Measurements from ENCODE around the gene PIN1.
A peak's percentile ranks its signal among the peaks of the same experiment; 100 is the strongest.
"Not testable (repeated sequence)": the region's sequence is repeated elsewhere in the genome, so short reads cannot be mapped to it uniquely, and the experiment has no call there.

Gene PIN1

DNA sequence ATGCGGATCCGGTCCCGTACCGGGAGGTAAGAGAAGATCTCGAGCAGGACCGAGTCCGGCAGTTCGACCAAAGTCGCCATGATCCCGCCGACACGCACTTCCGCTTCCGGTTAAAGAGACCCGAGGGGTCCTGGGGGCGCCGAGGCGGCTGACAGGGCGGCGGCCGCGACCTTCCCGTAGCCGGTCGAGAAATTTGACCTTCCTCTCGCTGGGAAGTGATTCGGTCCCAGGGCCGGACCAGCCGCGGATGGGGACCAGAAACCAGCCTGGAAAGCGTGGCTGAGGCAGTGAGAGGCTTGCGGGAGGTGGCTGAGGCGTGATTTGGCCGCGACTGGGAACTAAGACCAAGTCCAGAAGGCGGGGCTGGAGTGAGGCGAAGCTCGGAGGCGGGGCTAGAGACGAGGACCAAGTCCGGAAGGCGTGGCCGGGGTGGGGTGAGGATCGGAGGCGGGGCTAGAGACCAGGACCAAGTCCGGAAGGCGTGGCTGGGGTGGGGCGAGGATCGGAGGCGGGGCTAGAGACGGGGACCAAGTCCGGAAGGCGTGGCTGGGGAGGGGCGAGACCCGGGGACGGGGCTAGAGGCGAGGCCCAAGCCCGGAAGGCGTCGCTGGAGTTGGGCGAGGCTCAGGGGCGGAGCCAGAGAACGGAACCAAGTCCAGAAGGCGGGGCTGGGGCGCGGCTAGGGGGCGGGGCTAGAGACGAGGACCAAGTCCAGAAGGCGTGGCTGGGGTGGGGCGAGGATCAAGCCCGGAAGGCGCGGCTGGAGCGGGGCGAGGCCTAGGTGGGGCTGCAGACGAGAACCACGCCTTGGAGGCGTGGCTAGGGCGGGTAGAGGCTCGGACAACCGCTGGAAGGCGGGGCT is 16.2 kb upstream of the PIN1 start, which contains the start of gene FBXL12:
FBXL12 (minus strand) TSS at position 346 of the 862 bp plus-strand sequence; CDS start at position 80, 266 bp downstream.
- peak; percentile 98 to 99 for DNase-seq

DNA sequence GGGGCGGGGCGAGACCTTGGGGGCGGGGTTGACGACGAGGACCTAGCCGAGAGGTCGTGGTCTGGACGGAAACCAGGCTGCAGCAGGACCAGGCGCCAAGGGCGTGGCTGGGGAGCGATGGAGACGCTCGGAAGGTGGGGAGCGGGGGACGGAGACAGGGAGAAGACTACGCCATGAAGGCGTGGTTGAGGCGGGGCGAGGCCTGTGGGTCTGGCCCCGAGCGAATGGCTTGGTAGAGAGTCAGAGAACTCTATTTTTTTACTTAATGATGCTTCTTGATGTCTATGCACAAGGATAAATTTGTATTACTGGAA is 15.6 kb upstream of the PIN1 start:
- no peak for DNase-seq

DNA sequence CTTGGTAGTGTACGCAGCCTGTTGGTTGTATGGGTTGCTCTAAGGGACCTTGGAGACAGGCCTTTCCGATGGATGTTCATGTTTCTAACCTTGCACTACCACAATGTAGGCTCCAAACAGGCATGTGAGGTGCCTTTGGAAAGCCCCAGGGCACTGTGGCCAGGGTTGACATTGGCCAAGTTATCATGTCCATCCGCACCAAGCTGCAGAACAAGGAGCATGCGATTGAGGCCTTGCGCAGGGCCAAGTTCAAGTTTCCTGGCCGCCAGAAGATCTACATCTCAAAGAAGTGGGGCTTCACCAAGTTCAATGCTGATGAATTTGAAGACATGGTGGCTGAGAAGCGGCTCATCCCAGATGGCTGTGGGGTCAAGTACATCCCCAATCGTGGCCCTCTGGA is 15.1 kb upstream of the PIN1 start:
- not testable (repeated sequence) for DNase-seq

DNA sequence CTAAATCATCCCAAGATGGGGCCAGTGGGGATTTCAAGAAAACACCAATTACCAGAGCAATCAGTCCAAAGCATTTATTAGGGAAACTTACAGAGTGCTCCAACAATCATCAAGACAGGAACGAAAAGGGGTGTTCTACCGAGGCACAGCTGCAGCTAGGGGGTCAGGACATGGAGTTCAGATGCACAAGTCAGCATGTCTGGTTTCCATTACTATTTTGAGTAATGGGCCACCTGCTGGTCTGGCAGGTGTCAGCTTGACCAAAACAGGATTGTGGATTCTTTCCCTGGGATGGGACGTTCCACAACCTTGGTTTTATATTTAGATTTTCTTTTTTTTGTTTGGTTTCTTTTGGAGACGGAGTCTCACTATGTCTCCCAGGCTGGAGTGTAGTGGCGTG is 11.3 kb upstream of the PIN1 start:
- no peak for DNase-seq

DNA sequence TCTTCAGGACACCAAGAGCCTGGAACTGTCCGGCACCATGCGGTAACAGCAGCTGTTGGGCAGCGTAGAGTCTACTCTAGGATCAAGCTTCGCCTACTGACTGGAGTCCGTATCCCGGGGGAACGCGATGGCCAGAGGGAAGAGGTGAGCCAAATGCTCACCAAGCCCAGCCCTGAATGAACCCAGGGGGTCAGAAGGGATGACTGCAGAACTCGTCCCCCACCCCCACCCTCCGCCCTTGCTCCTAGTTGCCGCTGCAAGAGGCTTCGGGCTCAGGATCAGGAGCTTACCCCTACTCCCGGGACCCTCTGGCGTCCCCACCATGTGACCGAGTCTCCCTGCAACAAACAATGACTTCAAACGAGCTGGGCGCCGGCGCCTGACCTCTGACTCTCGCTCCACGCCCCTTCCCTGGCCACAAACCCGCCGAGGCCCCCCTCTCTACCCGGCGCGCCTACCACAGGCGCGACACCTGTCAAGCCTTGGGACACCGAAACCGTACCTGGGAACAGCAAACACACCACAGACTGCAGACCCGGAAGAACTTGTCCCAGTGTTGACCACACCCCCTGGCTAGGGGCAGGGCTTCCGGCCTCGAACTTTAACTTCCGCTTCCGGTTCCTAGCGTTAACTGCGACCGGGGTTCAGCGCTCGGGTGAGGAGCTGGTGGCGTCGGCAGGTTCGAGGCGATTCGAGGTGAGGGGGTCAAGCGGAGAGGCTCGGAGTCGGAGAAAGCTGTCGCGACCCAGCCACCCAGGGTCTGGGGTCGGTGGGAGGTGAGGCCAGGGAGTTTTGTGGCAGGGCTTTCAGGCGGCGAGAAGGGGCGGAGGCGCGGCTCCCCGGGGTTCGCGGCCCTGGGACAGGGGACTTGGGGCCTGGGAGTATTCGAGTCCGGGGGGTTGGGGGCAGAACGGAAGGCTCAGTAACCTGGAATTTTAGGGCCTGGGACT is 7.6 kb upstream of the PIN1 start, which contains the start of gene UBL5:
UBL5 (plus strand) TSS at position 630 of the 950 bp plus-strand sequence. CDS start 420 bp downstream, outside the sequence.
- DNase-seq = peak; percentile 62 to 73

DNA sequence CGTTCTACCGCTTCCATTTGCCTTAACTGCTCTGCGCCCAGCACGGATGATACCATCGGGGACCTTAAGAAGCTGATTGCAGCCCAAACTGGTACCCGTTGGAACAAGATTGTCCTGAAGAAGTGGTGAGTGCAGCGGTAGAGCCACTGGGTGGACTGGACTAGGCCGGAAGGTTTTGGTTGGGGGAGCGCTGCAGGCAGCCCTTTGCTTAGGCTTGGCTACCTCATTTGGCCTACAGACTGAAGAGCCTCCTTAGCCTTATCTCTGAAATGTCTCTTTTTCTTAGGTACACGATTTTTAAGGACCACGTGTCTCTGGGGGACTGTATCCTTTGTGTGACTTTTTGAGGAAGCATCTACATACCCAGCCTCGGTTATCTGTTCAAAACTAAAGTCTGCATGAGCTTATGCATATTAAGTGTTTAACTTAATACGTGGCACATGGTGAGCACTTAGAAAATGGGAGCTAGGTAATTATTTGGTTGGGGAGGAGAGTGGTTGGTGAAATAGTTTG is 6.5 kb upstream of the PIN1 start:
- no peak for DNase-seq

DNA sequence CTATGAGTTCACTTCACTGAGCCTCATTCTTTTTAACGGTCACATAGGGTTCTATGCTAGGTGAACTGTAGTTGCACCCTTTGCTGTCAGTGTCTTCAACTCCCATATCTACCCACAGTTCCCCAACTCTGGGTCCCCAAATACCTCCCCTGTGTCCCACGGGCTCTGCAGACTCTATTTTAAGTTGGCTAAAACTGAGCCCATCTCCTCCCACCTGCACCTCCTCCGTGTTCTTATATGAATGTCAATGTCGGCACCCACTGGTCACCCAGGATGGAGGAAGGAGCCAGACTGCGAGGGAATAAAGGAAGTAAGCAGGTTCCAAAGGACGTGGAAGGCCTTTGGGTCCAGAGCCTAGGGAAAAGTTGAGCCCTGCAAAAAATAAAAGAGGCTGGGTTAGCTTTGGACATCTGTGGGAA is 802 bp upstream of the PIN1 start:
- DNase-seq = no peak

DNA sequence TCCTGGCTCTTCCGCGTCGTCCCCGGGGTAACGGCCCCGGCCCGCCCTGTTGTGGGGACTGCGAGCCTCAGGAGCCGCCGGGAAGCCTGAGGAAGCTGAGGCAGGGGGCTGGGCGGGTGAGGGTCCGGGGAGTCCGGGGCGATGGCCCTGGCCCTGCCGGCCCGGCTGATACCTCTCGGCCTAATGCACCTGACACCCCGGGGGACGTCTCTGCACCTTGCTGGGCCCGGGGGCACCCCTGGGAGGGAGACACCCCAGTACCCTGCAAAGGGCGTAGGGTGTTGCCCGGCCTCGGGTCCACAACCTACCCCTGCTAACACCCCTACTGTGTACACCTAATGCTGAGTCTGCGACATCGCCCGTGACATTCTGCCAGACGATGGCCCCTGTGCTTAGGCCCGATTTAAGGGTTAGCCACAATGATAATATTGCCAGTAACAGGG is 410 bp downstream of the PIN1 start:
- DNase-seq = no peak

DNA sequence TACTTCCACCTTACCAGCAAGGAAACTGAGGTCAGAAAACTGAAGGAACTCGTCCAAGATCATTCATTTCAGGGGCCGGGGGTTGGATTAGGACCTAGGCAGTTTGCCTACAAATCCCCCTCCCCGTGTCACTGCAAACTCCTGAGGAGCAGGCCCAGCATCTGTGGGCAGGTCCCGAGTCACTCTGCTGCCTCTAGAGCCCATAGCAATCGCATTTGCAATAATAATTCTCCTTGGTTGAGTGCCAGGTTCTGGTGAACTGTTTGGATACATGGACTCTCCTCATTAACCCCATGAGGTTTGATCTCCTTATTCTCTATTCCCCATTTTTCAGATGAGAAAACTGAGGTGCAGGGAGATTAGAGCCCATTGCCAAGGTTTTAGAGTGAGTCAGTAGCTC is 903 bp downstream of the PIN1 start:
- no peak for DNase-seq

DNA sequence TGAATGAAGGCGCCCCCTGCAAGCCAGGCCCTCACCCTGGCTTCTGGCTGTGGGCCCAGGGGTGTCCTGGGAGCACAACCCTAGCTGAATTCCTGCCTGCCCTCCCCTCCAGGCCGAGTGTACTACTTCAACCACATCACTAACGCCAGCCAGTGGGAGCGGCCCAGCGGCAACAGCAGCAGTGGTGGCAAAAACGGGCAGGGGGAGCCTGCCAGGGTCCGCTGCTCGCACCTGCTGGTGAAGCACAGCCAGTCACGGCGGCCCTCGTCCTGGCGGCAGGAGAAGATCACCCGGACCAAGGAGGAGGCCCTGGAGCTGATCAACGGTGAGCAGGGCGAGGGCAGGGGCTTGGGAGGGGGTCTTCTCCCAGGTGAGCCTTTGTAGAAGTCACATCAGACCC is 3.2 kb downstream of the PIN1 start:
- DNase-seq = no peak

DNA sequence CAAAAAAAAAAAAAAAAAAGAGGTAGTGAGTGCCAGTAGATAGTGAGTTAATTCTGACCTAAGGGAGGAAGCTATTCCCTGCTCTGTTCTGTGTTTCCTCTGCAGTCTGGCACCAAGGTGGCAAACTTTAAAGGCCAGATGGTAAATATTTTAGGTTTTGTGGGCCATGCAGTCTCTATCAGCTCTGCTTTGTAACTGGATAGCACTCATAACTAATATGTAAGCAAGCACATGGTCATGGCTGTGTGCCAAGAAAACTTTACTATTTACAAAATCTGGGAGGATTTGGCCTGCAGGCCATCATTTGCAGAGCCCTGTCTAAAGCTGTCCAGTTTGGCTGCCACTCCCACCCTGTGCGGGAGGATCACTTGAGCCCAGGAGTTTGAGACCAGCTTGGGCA is 4.3 kb downstream of the PIN1 start:
- DNase-seq = no peak

DNA sequence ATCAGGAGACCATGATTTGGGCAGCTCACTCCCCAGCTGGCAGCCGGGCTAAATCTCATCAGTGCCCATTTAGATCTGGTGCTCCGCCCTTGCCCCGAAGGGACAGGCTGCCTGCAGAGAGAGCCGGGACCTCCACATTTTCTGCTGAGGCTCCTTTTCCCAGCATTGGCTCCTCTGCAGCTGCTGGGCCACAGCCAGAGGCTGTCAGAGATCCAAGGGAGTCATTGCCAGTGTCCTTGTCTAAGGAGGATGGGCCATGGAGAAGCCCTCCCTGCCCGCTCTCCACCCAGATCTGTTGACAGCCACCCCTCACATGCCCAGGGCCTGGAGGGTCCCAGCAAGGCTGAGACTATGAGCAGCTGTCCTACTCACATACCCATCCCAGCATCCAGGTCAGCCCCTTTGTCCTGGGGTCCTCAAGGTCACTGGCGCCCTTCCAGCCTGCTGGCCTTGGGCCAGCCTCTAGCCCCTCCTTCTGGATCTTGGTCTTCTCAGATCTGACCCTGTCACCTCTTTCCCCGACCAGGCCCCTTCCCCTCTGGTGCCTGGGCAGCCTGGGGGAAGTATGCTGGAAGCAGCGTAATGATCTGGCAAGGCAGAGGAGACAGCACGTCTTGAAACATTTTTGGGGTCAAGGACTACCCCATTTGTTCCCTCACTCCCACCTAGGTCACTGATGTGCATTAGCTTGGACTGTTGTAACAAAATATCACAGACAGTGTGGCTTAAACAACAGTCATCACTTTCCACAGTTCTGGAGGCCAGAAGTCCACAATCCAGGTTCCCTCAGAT is 7.9 kb downstream of the PIN1 start:
- DNase-seq = no peak

DNA sequence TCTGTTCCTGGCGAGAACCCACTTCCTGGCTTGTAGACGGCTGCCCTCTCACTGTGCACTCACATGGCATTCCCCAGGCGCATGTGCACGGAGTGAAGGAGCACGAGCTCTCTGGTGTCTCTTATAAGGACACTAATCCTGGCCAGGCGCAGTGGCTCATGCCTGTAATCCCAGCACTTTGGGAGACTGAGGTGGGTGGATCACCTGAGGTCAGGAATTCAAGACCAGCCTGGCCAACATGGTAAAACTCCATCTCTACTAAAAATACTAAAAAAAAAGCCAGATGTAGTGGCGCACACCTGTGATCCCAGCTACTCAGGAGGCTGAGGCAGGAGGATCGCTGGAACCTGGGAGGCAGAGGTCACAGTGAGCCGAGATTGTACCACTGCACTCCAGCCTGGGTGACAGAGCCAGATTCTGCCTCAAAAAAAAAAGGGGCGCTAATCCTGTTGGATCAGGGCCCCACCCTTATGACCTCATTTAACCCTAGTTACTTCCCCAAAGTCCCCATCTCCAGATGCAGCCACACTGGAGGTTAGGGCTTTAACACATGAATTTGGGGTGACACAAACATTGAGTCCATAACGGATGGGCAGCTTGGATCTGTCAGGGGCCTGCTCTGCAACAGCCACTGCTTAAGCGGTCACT is 8.6 kb downstream of the PIN1 start:
- not testable (repeated sequence) for DNase-seq

DNA sequence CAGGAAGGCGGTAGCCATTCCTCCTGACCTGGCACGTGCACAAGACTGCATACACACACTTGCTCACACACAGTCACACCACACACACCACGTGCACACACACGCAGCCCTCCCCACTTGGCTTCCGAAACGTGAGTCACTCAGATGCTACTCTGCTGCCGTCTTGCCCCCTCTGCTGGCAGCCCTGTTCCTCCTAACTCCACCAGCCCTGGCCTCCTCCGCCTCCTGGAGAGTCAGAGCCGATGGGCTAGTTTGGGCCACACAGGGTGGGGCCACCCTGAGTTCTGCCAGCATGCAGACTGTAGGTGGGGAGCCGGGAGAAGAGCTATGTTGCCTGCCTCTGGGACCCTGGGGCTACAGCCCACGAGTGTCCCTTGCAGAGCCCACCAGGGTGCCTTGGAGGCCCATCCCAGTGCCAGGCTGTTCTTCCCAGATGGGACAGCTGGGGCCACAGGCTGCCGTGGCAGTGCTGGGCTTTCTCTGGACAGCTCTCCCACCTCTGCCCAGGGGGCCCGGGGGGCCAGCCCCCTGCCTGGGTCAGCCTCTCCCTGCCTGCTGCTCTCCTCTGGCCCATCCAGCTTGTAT is 12.1 kb downstream of the PIN1 start:
- no peak for DNase-seq

DNA sequence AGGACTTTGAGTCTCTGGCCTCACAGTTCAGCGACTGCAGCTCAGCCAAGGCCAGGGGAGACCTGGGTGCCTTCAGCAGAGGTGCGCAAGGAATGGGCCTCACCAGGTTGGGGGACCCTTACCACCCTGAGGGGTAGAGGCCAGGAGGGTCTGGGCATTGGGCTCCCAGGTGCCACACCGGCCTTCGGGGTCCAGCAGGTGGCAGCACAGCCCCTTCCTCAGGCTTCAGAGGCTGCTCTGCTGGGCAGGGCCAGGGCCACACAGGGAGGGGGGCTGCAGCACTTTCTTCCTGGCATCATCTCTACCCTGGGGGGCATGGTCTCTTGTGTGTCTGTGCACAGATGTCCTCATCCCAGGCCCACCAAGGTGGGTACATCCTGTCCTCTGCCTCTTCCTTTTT is 12.9 kb downstream of the PIN1 start:
- no peak for DNase-seq

DNA sequence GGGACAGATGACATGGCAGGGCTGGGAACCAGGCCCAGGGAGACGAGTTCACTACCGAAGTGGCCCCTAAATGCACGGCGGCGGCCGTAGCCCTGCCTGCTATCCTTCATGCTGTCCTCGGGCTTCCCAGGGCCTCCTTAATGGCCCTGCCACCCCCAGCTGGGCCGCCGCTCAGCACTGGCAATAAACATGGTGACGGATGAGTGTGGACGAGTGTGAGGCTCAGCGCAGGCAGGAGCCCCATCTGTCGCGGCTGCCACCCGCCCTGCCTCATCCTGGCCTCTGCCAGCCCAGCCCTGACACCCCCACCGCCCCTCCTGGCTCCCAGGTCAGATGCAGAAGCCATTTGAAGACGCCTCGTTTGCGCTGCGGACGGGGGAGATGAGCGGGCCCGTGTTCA is 13.6 kb downstream of the PIN1 start:
- DNase-seq = peak in 1 of 2 experiments; percentile 32

DNA sequence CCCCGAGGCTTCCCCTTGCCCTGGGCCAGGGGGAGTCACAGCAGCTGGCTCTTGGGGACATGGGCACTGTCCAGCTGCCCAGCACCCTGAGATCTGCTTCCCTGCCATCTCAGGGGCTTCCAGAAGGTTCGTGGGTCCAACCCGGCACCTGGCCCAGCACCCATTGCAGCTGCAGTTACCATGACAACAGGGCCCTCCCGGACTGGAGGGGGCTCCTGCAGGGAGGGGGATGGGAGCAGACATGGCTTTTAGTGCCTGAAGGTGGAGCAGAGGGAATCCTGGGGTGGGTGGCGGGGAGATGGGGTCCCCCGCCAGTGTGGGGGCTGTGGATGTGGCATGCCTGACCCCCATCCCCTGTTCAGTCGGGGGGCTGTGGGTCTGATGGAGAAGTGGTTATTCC is 14.7 kb downstream of the PIN1 start:
- no peak for DNase-seq

DNA sequence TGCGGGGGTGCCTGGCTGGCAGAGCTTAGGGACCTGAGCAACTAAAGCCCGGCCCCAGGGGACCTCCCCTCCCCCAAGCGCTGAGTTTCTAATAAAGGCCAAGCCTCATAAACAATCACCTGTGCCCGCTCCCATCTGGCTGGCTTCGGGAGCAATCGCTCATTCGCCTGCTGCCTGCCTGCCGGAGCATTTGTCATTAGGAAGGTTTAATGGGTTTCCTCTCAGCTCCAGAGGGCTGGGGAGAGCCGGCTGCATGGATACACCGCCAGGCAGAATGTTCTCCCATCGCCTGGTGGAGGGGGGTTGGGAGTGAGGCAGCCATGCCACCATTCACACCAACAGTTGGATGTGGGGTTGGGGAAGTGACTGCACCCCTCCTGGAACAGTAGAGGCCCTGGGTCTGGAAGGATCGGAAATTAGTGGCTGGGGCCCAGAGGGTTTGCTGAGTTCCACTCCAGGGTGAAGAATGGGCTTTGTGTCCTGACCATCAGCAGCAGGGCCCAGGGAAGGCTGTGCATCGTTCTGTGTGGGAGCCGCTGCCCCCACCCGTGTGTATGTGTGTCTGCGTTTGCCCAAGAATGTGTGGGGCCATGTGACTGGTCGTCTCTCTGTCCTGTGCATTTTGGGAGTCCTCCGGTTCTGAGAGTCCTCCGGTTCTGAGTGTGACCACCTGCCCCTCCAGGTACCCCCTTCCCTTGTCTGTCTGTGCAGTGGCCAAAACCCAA is 15.3 kb downstream of the PIN1 start:
- DNase-seq = no peak

DNA sequence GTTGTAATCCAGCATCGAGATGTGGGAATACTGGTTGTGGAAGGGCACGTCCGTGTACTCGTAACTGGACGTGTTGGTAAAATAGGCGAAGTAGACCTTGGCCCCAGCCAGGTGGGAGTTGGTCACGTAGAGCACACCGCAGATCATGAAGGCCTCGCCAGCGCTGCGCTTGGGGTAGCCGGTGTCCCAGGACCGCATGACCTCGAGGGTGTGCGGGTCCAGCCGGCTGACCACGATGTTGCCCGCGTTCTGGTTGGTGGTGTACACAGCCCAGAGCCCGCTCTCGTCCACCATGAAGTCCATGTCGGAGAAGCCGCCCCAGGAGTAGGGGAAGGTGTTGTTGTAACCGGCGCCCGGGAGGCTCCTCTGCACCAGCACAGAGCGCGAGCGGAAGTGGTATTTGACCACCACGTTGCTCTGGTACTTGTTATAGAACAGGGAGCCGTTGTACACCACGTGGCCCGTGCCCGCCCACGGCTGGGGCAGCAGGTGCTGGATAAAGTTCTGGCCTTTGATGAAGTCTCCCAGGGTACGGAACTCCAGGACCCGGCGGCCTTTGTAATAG is 19.2 kb downstream of the PIN1 start:
- DNase-seq = no peak

DNA sequence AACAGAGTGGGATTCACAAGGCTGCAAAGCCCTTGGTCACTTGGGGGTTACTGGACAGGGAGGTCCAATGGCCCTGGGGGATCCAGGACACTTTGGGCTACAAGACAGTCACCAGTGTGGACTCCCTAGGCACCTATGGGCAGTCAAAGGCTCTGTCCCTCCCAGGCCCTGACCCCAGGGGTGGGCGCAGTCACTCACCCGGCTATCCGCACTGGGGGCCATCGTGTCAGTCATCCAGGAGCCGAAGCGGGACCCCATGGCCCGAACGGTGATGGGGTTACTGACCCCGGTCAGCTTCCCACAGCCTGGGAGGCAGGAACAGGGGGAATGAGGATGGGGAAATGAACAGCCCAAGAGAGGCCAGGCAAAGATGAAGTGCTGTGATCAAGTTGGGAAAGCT is 21.5 kb downstream of the PIN1 start:
- DNase-seq = no peak
